Measurements from ENCODE around the gene AP5Z1. TPM values are rescaled to one million over a fixed set of nuclear protein-coding genes. Genes with fewer than 3 reads are reported as not detected.

Gene AP5Z1
- total RNA-seq, 1 donor from 2014 or later: 36.9 TPM

- no peaks in the 10 kb centered on the region for H3K27me3 Mint-ChIP-seq
- no peak for TF ChIP-seq CTCF (conservative IDR thresholded peaks at IDR 0.05)
- H3K36me3 Mint-ChIP-seq: no peaks in the 10 kb centered on the region
- no peaks in the 10 kb centered on the region for H3K9me3 Mint-ChIP-seq
- peak; percentile 68 for DNase-seq (ENCODE audit: extremely low spot score, unreplicated experiment)
- H3K27ac Mint-ChIP-seq: no peak overlapping the region
- no peak overlapping the region for H3K4me3 Mint-ChIP-seq
- H3K4me1 Mint-ChIP-seq (ENCODE audit: unreplicated experiment): no peaks in the 10 kb centered on the region
Observed at GRCh38 chr7:4787947-4788626, 12.7 kb downstream of the AP5Z1 start.

DNA sequence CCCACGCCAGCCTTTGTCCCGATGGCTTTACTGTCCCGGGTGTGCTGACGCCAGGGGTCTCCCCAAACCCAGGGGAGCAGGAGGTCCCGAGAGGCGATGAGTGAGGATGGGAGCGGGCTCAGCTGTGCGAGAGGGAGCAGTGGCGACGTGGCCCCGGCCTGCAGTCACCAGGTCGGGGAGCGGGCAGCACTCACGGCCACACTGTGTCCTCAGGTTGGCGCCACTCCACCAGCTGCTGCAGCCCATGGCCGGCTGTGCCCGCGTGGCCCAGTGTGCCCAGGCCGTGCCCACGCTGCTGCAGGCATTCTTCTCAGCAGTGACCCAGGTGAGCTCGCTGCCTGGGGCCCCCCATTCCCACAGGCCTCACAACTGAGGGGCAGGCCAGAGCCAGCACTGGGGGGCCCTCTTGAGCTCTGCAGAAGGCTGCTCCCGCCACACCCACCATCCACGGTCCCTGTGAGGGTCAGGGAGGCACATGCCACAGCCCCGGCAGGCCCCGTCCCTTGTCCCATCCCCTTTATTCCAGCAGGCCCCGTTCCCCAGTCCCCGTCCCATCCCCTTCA lies 13.3 kb downstream of the AP5Z1 start:
- Mint-ChIP-seq H3K27me3 (no peaks in the 10 kb centered on the region), H3K27ac (no peak overlapping the region), H3K4me1 (ENCODE audit: unreplicated experiment) (no peaks in the 10 kb centered on the region), H3K4me3 (no peak overlapping the region), H3K9me3 (no peaks in the 10 kb centered on the region), H3K36me3 (no peaks in the 10 kb centered on the region)
- DNase-seq (ENCODE audit: extremely low spot score, unreplicated experiment): no peak
- no peak for TF ChIP-seq CTCF (conservative IDR thresholded peaks at IDR 0.05)

GRCh38 chr7:4789194-4790077 lies 14.0 kb downstream of the AP5Z1 start:
- TF ChIP-seq CTCF (conservative IDR thresholded peaks at IDR 0.05): no peak
- Mint-ChIP-seq H3K4me1 (ENCODE audit: unreplicated experiment) (peaks cover 4% of the 10 kb centered on the region), H3K9me3 (no peaks in the 10 kb centered on the region), H3K36me3 (peaks cover 4% of the 10 kb centered on the region), H3K27ac (no peak overlapping the region), H3K4me3 (no peak overlapping the region), H3K27me3 (no peaks in the 10 kb centered on the region)
- DNase-seq (ENCODE audit: extremely low spot score, unreplicated experiment): no peak

DNA sequence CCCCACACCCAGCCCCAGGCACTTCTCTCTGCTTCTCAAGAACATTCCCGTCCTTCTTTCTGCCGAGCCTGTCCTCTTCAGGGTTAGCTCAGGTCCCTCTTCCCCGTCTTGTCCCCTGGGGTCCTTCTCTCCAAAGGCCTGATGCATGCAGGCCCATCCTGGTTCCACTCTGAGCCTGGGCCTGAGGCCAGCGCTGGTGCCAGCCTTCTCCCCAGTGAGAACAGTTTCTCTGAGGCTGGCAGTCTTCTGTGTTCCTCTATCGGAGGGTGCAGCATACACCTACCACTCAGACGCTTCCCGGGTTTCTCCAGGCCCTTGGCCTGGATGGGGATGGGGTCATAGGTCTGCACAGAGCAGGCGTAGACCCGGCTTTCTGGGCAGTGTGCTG lies 14.6 kb downstream of the AP5Z1 start:
- TF ChIP-seq CTCF (conservative IDR thresholded peaks at IDR 0.05): no peak
- Mint-ChIP-seq H3K27ac (no peak overlapping the region), H3K4me1 (ENCODE audit: unreplicated experiment) (peaks cover 4% of the 10 kb centered on the region), H3K36me3 (peaks cover 7% of the 10 kb centered on the region), H3K9me3 (no peaks in the 10 kb centered on the region), H3K4me3 (no peak overlapping the region), H3K27me3 (no peaks in the 10 kb centered on the region)
- no peak for DNase-seq (ENCODE audit: extremely low spot score, unreplicated experiment)

- no peak overlapping the region for H3K4me3 Mint-ChIP-seq
- H3K27me3 Mint-ChIP-seq: no peaks in the 10 kb centered on the region
- H3K27ac Mint-ChIP-seq: no peak overlapping the region
- no peak for DNase-seq (ENCODE audit: extremely low spot score, unreplicated experiment)
- H3K9me3 Mint-ChIP-seq: no peaks in the 10 kb centered on the region
- peaks cover 4% of the 10 kb centered on the region for H3K4me1 Mint-ChIP-seq (ENCODE audit: unreplicated experiment)
- H3K36me3 Mint-ChIP-seq: peaks cover 7% of the 10 kb centered on the region
- no peak for TF ChIP-seq CTCF (conservative IDR thresholded peaks at IDR 0.05)
Observed at GRCh38 chr7:4790516-4790991, 15.1 kb downstream of the AP5Z1 start.
